GM18951 (cell line): ENCODE data around the gene PINLYP.
"Not testable (repeated sequence)": the region's sequence is repeated elsewhere in the genome, so short reads cannot be mapped to it uniquely, and the experiment has no call there.

ENCODE experiments used
- POLR2A ChIP-seq: IDR thresholded peaks from 4 replicates; pipeline ENCODE4 v1.6.1; 2011; ENCODE audit warnings: mild to moderate bottlenecking; ENCODE audit not compliant: insufficient read length, insufficient read depth; ENCODE audit errors: extremely low read depth
- in situ Hi-C: fragments of 300-500 bp; cut with MboI; formaldehyde crosslinking; loops from one replicate; pipeline ENCODE4 v1.12.0; 2022; ENCODE audit warnings: low sequenced_read_pairs, mixed read lengths, inconsistent platforms; ENCODE audit not compliant: unreplicated experiment

Gene PINLYP

DNA sequence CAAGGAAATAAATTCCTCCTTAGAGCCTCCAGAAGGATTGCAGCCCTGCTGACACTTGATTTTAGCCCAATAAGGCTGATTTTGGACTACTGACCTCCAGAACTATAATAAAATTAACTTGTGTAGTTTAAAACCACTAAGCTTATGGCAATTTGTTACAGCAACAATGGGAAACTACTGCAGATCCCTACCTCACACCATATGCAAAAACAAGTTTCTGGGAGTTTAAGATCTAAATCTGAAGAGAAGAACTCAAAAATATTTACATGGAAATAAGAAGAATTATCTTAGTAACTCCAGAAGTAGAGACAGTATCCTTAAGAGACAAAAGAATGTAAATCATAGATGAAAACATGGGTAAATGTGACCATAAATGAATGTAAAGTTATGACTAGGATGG is 36.7 kb upstream of the PINLYP start:
- TF ChIP-seq POLR2A: no peak
- in situ Hi-C loops: no loop called here

DNA sequence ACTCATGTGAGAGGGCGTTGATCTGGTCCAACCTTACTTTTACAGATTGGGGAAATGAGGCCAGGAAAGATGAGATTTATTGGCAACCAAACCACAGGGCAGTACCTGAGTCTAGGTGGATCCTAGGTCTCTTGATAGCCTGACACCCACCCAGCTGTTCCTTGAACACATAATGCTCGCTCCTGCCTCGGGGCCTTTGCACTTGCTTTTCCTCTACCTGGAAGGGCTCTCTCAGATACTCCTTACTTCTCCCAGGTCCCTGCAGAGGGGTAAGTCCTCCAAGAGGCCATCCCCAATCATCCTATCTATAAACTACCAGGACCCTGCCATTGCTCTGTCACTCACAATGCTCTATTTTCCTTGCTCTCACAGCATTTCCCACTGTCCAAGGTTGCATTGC is 35.2 kb upstream of the PINLYP start:
- in situ Hi-C loops: no loop called here
- TF ChIP-seq POLR2A: no peak

DNA sequence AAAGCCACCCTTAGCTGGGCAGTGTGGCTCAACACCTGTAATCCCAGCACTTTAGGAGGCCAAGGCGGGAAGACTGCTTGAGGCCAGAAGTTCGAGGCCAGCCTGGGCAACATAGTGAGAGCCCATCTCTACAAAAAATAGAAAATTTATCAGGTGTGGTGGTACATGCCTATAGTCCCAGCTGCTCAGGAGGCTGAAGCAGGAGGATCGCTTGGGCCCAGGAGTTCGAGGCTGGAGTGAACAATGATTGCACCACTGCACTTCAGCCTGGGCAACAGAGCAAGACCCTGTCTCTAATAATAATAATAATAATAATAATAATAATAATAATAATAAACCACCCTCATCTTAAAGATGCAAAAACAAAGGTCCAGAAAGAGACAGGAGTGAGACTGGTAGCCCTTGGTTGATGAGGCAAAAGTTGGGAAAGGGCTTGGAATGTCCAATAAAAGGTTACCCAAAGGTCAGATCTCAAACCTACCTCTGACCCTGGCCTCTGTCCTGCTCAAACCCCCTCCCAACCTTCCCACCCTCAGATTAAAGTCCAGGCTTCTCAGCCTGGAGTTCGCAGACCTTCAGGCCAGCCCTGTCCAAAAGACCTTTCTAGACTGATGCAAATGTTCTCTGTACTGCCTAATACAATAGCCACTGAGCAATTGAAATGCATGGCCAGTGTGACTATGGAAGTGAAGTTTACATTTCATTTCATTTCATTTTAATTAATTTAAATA is 33.5 kb upstream of the PINLYP start:
- no peak for TF ChIP-seq POLR2A
- in situ Hi-C loops: no loop called here

DNA sequence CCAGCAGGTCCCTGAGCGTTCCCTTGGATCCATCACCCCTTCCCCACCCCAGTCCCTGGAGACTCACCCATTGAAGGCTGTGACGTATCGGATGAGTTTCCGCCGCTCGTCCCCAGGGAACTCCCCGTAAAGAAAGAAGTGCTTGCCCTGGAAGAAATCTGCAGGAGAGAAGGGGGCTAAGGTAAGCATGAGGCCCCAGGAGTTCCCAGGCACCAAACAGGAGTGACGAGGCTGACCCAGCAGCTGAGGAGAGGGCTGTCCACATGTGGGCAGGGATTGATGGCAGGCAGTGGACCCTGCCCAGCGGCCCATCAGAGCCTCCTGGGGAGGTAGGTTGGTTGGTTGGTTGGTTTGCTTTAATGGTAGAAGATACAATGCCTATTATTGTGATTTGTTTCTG is 31.5 kb upstream of the PINLYP start:
- TF ChIP-seq POLR2A: no peak
- in situ Hi-C loops: no loop called here

DNA sequence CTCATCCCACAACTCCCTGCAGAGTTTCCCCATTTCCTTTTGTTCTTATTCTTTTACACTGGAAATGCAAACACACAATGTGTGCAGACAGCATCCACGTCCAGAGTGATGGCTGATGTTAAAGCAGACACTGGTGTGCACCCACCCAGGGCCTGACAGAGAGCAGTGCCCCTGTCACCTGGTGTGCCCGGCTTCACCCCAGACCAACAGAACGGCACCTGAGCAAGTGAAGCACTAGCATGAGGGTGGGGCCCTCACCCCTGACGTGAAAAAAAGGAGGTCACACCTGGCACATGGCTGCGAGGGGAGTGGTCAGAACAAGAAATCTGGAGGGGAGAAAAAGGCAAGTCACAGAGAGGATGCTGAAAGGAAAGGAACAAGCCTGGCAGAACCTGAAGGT is 30.3 kb upstream of the PINLYP start:
- in situ Hi-C loops: no loop called here

DNA sequence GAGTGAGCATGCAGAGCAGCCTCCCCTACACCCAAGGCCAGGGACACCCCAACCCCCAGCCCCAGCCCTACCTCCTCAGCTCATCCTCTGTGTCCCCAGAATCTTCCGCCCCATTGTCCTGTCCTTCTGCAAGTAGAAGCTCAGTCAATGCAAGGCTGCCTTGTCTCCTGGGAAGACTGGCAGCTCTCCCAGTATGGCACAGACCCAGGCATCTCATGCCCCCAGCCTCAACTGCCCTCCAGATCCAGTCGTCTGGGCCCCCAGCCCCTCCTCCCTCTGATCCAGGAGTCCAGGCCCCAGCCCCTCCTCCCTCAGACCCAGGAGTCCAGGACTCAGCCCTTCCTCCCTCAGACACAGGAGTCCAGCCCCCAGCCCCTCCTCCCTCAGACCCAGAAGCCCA is 29.6 kb upstream of the PINLYP start:
- in situ Hi-C loops: no loop called here
- TF ChIP-seq POLR2A: no peak

More for the DNA sequence above, 30.3 kb upstream of the PINLYP start:
- no peak for TF ChIP-seq POLR2A

DNA sequence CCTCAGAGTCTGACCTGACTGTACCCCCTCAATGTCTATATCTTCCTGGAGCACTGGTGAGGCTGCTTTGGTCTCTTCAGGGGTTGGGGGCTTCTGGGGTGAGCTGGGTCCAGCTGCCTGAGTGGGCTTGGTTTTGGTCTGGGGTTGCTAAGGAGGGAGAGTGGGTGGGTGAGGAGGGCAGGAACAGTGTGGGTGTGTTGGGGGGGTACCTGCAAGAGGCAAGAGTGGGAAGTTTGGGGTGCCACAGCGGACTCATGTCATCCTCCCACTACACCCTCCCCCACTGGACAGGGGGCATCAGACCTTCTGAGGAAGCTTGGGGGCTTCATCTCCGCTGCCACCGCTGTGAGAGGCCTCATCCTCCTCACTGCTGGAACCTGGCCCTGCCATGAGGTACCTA is 29.0 kb upstream of the PINLYP start:
- in situ Hi-C loops: no loop called here
- TF ChIP-seq POLR2A: no peak

DNA sequence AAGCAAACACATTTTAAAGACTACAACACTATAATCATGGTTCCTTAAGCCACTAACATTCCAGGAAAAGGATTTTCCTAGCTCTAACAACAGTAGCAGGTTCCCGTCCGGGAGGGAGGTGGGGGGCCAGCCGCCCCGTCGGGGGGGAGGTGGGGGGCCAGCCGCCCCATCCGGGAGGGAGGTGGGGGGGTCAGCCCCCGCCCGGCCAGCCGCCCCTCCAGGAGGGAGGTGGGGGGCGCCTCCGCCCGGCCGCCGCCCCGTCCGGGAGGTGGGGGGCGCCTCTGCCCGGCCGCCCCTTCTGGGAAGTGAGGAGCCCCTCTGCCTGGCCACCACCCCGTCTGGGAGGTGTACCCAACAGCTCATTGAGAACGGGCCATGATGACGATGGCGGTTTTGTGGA is 27.7 kb upstream of the PINLYP start:
- in situ Hi-C loops: not testable (repeated sequence)

DNA sequence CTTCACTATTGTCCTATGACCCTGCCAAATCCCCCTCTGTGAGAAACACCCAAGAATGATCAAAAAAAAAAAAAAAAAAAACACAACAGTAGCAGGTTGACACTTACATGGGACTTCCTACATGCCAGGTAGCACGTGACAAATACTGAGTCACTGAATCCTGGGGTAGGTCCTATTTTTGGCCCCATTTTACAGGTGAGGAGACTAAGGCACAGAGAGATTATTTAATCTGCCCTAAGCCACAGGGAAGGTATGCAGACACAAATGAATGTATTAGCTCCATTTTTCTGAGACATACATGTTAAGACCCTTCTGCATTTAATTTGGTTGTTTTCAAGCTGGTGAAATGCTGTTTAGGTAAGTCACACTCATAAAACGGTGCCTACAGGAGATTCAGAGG is 26.9 kb upstream of the PINLYP start:
- in situ Hi-C loops: no loop called here
- TF ChIP-seq POLR2A: no peak

DNA sequence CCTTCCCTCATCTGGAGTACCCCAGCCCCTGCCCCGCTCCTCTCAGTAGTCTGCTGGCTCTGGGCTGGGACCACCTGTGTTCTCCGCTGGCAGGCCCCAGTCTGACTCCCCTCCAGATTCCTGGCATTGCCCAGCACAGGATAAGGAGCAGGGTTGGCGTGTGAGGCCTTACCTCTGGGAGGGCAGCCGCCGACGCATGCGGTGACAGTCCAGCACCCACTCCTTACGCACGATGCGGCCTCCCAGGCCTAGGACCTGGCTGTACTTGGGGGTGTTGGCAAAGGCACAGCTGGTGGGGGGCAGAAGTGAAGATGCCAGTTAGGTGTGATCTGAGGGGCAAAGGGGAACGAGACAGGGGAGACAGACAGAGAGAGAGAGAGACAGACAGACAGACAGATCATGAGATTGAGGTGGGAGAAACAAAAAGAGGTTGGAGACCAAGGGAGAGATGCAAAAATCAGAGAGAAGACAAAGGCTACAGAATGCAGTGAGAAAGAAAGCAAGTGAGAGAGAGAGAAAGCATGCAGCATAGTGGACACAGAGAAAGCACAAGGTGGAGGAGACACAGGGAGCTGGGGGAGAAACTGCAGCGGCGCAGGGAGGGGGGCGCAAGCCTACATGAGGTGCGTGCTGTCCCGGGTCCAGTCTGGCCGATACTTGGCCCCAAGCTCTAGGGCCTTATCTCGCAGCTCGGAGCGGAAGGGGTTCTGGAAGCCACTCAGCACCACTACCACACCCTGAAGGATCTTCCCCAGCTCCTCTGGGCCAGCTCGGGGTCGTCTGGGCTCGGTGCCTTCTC is 24.0 kb upstream of the PINLYP start:
- in situ Hi-C loops: no loop called here
- TF ChIP-seq POLR2A: no peak

DNA sequence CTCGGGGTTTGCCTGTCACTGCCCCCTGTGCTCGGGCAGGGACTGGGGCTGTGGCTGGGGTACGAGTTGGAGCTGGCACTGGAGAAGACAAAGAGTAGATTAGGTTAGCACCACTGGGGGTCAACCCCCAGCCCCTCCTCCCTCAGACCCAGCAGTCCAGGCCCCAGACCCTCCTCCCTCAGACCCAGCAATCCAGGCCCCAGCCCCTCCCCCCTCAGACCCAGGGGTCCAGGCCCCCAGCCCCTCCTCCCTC is 23.5 kb upstream of the PINLYP start:
- in situ Hi-C loops: no loop called here
- TF ChIP-seq POLR2A: no peak

DNA sequence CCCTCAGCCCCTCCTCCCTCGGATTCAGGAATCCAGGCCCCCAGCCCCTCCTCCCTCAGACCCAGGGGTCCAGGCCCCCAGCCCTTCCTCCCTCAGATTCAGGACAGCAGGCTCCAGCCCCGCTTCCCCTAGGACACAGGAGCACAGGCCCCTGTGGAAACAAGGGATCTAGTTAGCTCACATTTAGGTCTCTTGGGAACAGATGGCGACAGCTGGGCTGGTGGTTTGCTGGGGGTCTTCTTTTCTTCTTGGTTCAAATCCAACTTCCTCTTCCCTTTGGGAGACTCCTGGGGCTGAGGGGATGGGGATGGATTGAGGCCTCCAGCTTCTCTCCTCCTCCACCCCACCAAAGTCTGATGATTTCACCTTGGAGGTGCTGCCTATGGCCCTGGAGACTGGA is 23.0 kb upstream of the PINLYP start:
- in situ Hi-C loops: no loop called here
- TF ChIP-seq POLR2A: no peak

DNA sequence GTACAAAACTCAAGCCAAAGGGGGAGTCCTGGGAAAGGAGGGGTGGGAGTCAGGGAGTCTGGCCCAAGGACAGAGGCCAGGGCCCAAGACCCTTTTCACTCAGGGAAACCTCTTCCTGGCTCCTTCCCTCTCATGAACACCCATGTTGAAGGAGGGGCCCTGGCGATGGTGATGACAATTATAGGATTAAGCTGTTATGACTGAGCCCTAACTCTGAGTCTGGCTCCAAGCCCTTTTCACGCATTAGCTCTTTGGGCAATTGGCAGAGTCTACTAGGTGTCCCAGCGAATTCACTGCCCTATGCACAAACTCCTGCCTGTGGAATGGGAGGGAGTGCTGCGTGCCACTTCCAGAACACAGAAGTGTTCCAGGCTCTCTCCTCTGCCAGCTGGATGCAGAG is 21.9 kb upstream of the PINLYP start:
- no peak for TF ChIP-seq POLR2A
- in situ Hi-C loops: no loop called here

DNA sequence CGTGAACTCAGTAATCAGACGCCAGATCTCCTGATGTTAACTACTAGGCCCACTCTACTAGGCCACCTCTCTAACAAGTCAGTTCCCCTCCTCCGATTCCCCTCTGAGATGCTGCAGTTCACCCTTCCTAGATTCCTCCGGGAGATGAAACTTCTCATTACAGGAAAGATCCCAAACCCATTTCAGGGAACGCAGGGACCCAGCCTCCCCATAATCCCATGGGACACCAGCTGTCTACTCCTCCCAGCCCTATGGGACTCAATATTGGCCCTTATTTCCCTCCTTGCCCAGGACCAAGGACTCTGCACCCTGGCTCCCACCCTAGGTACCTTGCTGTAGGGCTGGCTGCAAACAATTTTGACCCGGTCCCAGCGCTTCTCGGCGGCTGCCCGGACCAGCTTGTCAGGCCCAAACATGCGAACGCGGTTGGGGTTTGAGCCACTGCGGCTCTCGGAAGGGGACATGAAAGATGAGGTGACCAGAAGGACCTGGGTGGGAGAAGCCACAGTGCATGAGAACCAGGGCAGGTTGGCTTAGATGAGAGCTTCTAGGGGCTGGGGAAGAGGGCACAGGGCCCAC is 21.2 kb upstream of the PINLYP start:
- in situ Hi-C loops: no loop called here
- TF ChIP-seq POLR2A: no peak
